ENCODE results near the gene INPP5A.

The INPP5A gene

DNA sequence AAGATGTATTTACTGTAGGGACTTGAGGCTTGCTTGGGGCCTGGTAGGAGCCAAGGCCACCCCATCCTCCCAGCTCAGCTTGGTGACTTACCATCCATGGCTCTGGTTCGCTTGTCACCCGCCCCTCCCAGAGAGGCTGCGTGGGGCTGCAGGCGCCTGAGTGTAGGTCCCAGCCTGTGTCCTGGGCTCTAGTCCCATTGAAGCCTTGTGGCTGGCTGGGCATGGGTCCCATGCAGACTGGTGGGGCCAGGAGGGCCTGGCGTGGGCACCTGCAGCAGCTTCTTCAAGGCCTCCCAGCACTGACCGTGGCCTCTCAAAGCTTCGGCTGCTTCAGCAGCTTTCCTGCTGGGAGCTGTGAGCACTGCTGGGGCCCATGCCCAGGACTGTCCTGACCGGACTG is 118.1 kb downstream of the INPP5A start:
- no peaks in the 10 kb centered on the region for H3K9me3 ChIP-seq (ENCODE audit: control insufficient read depth, low read length)
- no peak for DNase-seq (ENCODE audit: low read depth)
- no peaks in the 10 kb centered on the region for H3K27me3 ChIP-seq (replicated peaks; ENCODE audit: control insufficient read depth, insufficient read depth, low read length)
- H3K4me1 ChIP-seq (ENCODE audit: control insufficient read depth, insufficient read depth, low read length): no peaks in the 10 kb centered on the region
- no peak overlapping the region for H3K9ac ChIP-seq (ENCODE audit: low read length)
- peaks cover 10% of the 10 kb centered on the region for H3K36me3 ChIP-seq (ENCODE audit: control insufficient read depth, insufficient read depth, low read length, severe bottlenecking)
- H3K4me3 ChIP-seq (ENCODE audit: low read length): no peak overlapping the region

DNA sequence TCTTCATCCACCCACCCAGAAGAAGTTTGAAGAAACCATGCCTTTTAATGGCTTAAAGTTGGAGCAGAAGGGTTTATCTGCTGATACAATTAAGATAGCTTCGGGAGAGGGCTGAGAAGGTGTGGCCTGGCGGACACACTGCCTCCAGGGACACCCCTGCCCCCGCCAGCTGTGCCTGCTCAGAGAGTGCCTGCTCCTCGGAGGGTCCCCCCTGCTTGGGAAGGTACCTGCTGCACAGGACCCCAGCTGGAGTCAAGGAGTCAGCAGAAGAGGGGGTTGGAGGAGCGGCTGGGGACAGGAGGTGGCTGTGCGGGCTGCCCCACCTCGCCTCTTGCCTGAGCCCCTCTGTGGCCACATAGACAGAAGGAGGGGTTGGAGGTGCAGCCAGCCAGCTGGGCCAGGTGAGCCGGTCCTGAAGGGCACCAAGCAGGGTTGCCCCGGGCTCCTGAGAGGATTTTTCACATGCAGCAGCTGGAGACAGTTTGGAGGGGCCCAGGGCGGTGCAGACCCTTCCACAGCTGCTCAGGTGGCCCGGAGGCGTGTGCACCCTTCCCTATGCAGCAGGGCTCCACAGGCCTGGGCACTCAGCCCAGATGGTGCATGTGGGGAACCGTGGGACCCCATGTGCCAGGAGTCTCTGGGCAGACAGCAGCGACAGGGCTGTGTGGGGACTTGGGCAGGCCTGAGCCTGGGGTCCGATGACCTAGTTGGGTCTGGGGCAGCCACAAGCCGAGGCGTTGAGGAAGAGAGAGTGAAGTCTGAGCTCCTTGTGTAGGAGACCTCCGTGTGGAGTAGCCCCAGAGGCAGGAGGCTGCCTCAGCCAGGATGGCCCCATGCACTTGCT is 118.9 kb downstream of the INPP5A start:
- H3K4me3 ChIP-seq (ENCODE audit: low read length): no peak overlapping the region
- no peaks in the 10 kb centered on the region for H3K27me3 ChIP-seq (replicated peaks; ENCODE audit: control insufficient read depth, insufficient read depth, low read length)

DNA sequence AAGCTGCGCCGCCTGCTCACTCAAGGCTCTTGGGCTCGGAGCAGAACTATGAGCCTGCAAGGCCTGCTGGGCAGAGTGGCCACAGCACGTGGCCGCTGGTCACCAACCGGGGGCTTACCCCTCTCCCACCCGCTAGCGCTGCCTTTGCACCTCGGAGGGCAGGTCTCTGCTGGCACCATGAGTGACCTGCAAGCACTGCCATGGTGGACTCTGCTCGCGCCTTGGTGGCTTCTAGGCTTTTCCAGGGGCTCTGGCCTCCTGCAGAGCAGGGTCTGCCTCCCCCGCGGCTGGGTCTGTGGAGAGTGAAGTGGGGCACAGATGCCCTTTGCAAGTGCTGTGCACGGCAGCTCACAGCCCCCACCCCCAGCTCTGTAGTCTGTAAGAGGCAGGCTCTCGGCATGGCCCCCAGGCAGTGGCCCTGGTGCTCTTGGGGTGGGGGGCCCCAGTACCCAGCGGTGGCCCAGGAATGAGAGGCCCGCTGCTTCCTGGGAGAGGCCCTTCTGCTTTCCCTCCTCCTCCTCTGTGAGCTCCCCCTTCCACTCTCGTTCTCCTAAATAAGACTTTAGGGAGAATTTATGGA is 119.6 kb downstream of the INPP5A start:
- H3K9me3 ChIP-seq (ENCODE audit: control insufficient read depth, low read length): no peaks in the 10 kb centered on the region
- no peak for DNase-seq (ENCODE audit: low read depth)
- H3K4me1 ChIP-seq (ENCODE audit: control insufficient read depth, insufficient read depth, low read length): no peaks in the 10 kb centered on the region
- no peak overlapping the region for H3K9ac ChIP-seq (ENCODE audit: low read length)
- no peak overlapping the region for H3K4me3 ChIP-seq (ENCODE audit: low read length)
- peaks cover 10% of the 10 kb centered on the region for H3K36me3 ChIP-seq (ENCODE audit: control insufficient read depth, insufficient read depth, low read length, severe bottlenecking)
- H3K27me3 ChIP-seq (replicated peaks; ENCODE audit: control insufficient read depth, insufficient read depth, low read length): no peaks in the 10 kb centered on the region

More for the DNA sequence above, 118.9 kb downstream of the INPP5A start:
- peaks cover 10% of the 10 kb centered on the region for H3K36me3 ChIP-seq (ENCODE audit: control insufficient read depth, insufficient read depth, low read length, severe bottlenecking)
- H3K9me3 ChIP-seq (ENCODE audit: control insufficient read depth, low read length): no peaks in the 10 kb centered on the region
- DNase-seq (ENCODE audit: low read depth): no peak
- H3K9ac ChIP-seq (ENCODE audit: low read length): no peak overlapping the region
- H3K4me1 ChIP-seq (ENCODE audit: control insufficient read depth, insufficient read depth, low read length): no peaks in the 10 kb centered on the region

DNA sequence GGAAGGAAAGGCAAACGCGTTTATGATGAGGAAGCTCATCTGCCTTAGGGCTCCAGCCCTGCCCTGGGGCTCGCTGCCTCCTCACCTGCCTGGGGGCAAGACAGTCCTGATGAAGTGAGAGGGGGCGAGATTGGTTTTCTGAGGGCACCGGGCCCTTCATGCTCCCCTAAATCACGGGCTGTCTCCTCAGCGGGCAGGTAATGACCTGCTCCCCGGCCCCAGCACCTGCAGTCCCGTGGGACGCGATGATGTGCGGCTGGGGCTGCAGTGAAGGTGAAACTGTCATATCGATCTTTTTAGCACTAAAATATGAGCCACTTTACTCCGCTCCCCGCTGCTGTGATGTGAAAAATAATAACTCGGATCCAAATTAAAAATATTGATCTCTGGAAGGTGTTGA is 120.2 kb downstream of the INPP5A start:
- Histone ChIP-seq H3K4me1 (ENCODE audit: control insufficient read depth, insufficient read depth, low read length) (no peaks in the 10 kb centered on the region), H3K9me3 (ENCODE audit: control insufficient read depth, low read length) (no peaks in the 10 kb centered on the region), H3K36me3 (ENCODE audit: control insufficient read depth, insufficient read depth, low read length, severe bottlenecking) (peaks cover 6% of the 10 kb centered on the region), H3K4me3 (ENCODE audit: low read length) (no peak overlapping the region), H3K27me3 (replicated peaks; ENCODE audit: control insufficient read depth, insufficient read depth, low read length) (no peaks in the 10 kb centered on the region), H3K9ac (ENCODE audit: low read length) (no peak overlapping the region)
- DNase-seq (ENCODE audit: low read depth): no peak

DNA sequence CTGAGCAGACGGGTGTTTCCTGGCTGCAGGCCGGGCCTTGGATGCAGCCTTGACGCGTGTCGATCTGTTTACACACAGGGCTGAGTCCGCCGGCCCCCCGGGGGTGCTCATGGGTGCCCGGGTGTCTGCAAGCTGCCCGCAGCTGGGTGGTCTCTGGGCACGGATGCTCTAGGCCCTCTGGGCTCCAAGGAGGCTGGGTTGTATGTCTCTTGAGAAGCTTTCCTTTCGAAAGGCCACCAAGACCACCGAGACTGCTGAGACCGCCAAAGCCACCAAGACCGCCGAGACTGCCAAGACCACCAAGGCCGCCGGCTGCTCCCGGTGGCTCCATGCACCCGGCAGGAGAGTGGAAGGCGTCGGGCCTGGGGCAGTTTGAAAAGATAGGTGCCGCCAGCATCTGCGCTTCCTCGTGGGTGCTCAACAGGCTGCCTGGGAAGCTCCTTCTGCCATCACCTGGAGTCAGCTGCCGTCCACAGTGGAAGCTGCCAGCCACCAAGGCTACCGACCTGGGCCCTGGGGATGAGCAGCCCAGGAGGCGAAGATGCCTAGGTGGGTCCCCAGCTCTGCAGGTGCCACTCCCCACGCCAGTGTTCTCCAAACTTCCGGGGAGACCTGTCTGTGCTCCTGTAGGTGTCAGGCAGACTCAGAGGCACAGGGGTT is 121.1 kb downstream of the INPP5A start:
- DNase-seq (ENCODE audit: low read depth): no peak
- H3K9ac ChIP-seq (ENCODE audit: low read length): no peak overlapping the region
- peaks cover 4% of the 10 kb centered on the region for H3K36me3 ChIP-seq (ENCODE audit: control insufficient read depth, insufficient read depth, low read length, severe bottlenecking)
- no peak overlapping the region for H3K4me3 ChIP-seq (ENCODE audit: low read length)
- H3K27me3 ChIP-seq (replicated peaks; ENCODE audit: control insufficient read depth, insufficient read depth, low read length): no peaks in the 10 kb centered on the region
- H3K9me3 ChIP-seq (ENCODE audit: control insufficient read depth, low read length): no peaks in the 10 kb centered on the region
- no peaks in the 10 kb centered on the region for H3K4me1 ChIP-seq (ENCODE audit: control insufficient read depth, insufficient read depth, low read length)

DNA sequence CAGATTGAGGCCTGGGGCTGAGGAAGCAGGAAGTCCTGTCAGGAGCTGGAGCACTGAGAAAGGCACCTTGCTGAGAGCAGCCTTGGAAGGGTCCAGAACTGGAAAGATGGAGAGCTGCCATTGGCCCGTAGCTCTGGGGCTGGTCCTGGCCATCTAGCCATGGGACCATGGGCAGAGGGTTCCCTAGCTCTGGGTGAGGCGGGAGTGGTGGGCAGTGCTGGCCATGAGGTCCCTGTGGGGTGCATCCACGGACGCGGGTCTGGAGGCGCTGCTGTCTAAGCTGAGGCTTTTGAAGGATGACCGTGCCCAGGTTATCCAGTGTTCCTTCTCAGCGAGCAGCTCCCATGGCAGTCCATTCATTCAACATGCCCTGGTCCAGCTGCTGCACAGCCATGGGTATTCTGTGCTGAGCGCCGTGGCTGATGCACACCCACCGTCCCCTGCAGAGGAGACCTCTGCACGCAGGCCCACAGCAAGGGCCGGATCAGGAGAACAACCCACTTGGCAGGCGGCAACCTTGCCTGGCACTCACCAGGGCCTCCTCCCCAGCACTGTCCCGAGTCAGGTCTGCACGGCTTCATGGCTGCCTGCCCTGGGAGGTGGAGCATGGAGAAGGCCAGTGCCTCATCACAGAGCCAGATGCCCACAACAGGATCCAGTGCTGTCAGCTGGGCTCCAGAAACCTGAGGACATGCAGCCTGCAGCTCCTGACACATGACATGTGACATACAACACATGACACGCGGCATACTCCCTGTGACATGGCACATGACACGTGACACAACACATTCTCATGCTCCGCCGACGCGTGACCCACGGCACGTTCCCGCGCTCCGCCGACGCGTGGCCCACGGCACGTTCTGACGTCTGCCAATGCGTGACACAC is 121.9 kb downstream of the INPP5A start:
- Histone ChIP-seq H3K4me1 (ENCODE audit: control insufficient read depth, insufficient read depth, low read length) (no peaks in the 10 kb centered on the region), H3K4me3 (ENCODE audit: low read length) (no peak overlapping the region), H3K9me3 (ENCODE audit: control insufficient read depth, low read length) (no peaks in the 10 kb centered on the region), H3K9ac (ENCODE audit: low read length) (no peak overlapping the region), H3K36me3 (ENCODE audit: control insufficient read depth, insufficient read depth, low read length, severe bottlenecking) (no peaks in the 10 kb centered on the region), H3K27me3 (replicated peaks; ENCODE audit: control insufficient read depth, insufficient read depth, low read length) (no peaks in the 10 kb centered on the region)
- no peak for DNase-seq (ENCODE audit: low read depth)

DNA sequence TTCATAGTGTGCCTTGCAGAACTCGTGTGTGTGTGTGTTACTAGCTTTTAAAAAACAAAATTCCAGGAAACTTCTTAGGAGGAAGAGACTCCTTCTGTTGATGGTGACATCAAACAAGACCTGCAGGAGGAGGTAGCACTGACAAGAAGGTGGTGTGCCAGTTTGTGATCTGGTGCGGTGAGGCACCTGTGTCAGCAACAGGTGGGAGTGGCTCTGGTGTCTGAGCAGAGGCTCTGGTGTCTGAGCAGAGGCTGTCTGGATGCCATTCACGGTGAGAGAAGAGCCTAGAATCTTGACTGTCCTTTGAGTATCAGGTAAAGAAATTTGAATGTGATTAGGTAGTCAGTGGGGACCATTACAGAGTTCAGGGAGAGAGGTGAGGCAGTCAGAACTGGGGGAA is 122.8 kb downstream of the INPP5A start:
- H3K4me1 ChIP-seq (ENCODE audit: control insufficient read depth, insufficient read depth, low read length): no peaks in the 10 kb centered on the region
- DNase-seq (ENCODE audit: low read depth): no peak
- no peak overlapping the region for H3K4me3 ChIP-seq (ENCODE audit: low read length)
- H3K36me3 ChIP-seq (ENCODE audit: control insufficient read depth, insufficient read depth, low read length, severe bottlenecking): no peaks in the 10 kb centered on the region
- no peaks in the 10 kb centered on the region for H3K9me3 ChIP-seq (ENCODE audit: control insufficient read depth, low read length)
- no peaks in the 10 kb centered on the region for H3K27me3 ChIP-seq (replicated peaks; ENCODE audit: control insufficient read depth, insufficient read depth, low read length)
- no peak overlapping the region for H3K9ac ChIP-seq (ENCODE audit: low read length)

DNA sequence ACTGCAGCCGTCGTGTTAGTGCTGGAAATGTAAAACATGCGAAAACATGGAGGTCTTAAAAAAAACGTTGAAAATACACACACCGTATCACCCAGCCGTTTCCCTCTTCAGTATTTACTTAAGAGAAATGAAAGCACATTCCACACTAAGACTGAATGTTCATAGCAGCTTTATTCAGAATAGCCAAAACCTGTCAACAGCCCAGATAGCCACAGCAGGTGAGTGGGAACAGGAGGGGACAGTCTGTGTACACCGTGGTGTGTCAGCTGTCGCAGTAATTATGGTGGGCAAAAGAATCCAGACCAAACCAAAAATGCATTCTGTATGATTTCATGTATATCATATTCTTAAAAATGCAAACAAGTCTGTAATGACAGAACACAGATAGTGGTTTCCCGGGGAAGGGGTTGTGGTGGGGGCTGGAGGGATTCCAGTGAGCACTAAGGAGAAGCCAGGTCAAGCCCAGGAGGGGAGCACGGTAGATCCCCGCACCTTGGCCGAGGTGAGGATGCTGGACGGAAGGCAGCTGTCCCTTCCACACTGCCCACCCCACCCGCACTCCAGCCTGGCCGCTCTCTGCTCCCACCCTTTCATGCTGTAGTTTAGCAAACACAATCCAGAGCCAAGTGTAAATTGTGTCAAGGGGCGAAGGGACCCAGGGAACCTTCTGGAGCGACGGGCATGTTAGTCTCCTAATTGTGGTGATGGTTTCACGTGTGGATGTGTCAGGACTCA is 124.8 kb downstream of the INPP5A start:
- Histone ChIP-seq H3K9ac (ENCODE audit: low read length) (no peak overlapping the region), H3K4me3 (ENCODE audit: low read length) (no peak overlapping the region), H3K4me1 (ENCODE audit: control insufficient read depth, insufficient read depth, low read length) (peaks cover 15% of the 10 kb centered on the region), H3K9me3 (ENCODE audit: control insufficient read depth, low read length) (no peaks in the 10 kb centered on the region), H3K36me3 (ENCODE audit: control insufficient read depth, insufficient read depth, low read length, severe bottlenecking) (no peaks in the 10 kb centered on the region), H3K27me3 (replicated peaks; ENCODE audit: control insufficient read depth, insufficient read depth, low read length) (no peaks in the 10 kb centered on the region)
- no peak for DNase-seq (ENCODE audit: low read depth)

DNA sequence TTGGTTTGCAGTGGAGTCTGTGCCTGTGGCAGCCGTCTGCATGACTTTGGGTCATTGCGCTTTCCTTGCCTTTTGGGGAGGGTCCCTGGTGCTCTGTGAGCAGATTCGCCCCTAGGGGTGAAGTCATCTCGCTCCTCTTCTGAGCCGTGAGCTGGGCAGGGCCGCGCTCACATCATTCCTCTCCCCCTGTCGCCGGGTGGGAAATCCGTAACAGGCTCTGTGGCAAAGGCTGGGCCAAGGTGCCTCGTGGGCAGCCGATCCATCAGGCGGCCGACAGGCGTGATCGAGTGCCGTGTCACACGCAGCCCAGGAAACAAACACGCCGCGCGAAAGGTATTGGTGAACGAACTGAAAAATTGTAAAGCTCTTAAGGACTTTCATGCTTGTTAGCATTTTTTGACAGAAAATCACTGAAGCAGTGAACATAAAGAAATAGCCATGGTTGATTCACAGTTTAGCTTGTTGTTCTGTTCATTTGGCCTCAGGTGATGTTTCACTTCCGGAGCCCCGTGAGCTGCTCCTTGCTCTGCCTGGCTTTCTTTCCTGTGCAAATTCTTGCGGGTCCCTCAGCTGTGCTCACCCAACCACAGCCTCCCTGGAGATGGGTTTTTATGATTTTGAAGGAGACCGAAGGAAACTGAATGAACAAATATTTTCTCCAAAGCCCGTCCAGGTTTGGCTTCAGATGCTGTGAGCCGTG is 126.2 kb downstream of the INPP5A start:
- Histone ChIP-seq H3K9ac (ENCODE audit: low read length) (no peak overlapping the region), H3K4me3 (ENCODE audit: low read length) (no peak overlapping the region), H3K9me3 (ENCODE audit: control insufficient read depth, low read length) (no peaks in the 10 kb centered on the region), H3K27me3 (replicated peaks; ENCODE audit: control insufficient read depth, insufficient read depth, low read length) (no peaks in the 10 kb centered on the region), H3K36me3 (ENCODE audit: control insufficient read depth, insufficient read depth, low read length, severe bottlenecking) (no peaks in the 10 kb centered on the region), H3K4me1 (ENCODE audit: control insufficient read depth, insufficient read depth, low read length) (peaks cover 20% of the 10 kb centered on the region)
- DNase-seq (ENCODE audit: low read depth): no peak

DNA sequence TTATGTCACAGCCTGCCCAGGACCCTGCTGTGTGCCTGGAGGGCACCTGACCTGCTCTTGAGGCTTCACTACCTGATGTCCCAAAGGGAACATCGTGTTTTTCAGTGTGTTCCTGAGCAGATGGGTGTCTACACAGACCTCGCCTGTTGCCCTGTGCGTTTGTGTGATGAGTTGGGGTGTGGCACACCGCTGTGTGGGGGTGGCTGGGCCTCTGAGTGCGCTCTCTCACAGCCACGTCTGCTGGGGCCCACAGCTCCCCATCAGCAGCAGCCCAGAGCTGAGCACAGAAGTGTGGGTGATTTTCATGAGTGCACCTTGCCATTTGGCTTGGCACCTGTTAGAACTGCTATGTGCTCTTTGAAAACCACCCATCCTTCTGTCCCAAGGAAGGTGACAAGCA is 126.8 kb downstream of the INPP5A start:
- peaks cover 20% of the 10 kb centered on the region for H3K4me1 ChIP-seq (ENCODE audit: control insufficient read depth, insufficient read depth, low read length)
- no peaks in the 10 kb centered on the region for H3K27me3 ChIP-seq (replicated peaks; ENCODE audit: control insufficient read depth, insufficient read depth, low read length)
- no peaks in the 10 kb centered on the region for H3K9me3 ChIP-seq (ENCODE audit: control insufficient read depth, low read length)
- no peak overlapping the region for H3K4me3 ChIP-seq (ENCODE audit: low read length)
- no peaks in the 10 kb centered on the region for H3K36me3 ChIP-seq (ENCODE audit: control insufficient read depth, insufficient read depth, low read length, severe bottlenecking)
- DNase-seq (ENCODE audit: low read depth): no peak
- no peak overlapping the region for H3K9ac ChIP-seq (ENCODE audit: low read length)

Data from adipocyte (in vitro differentiated cells).